ENCODE measurements around the gene ARPP21.

Gene ARPP21

GRCh38 chr3:35733341-35733740 is 94.0 kb downstream of the ARPP21 start:
- ChIA-PET CTCF (no interaction called here), POLR2A (no interaction called here)
- DNase-seq (ENCODE audit: low read depth, low spot score): no peak
- no peak overlapping the region for H3K4me3 ChIP-seq (ENCODE audit: low read depth, low read length)
- TF ChIP-seq, protein P1, sequence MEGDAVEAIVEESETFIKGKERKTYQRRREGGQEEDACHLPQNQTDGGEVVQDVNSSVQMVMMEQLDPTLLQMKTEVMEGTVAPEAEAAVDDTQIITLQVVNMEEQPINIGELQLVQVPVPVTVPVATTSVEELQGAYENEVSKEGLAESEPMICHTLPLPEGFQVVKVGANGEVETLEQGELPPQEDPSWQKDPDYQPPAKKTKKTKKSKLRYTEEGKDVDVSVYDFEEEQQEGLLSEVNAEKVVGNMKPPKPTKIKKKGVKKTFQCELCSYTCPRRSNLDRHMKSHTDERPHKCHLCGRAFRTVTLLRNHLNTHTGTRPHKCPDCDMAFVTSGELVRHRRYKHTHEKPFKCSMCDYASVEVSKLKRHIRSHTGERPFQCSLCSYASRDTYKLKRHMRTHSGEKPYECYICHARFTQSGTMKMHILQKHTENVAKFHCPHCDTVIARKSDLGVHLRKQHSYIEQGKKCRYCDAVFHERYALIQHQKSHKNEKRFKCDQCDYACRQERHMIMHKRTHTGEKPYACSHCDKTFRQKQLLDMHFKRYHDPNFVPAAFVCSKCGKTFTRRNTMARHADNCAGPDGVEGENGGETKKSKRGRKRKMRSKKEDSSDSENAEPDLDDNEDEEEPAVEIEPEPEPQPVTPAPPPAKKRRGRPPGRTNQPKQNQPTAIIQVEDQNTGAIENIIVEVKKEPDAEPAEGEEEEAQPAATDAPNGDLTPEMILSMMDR (IDR thresholded peaks at IDR 0.05; ENCODE audit: insufficient read depth, low read length, missing control alignments): no peak

- TF ChIP-seq, protein P1 (IDR thresholded peaks at IDR 0.05; ENCODE audit: insufficient read depth, low read length, missing control alignments): no peak
- DNase-seq (ENCODE audit: low read depth, low spot score): no peak
- H3K4me3 ChIP-seq (ENCODE audit: low read depth, low read length): no peak overlapping the region
- ChIA-PET POLR2A (no interaction called here), CTCF (no interaction called here)
Observed at GRCh38 chr3:35733864-35734263, 94.5 kb downstream of the ARPP21 start.

DNA sequence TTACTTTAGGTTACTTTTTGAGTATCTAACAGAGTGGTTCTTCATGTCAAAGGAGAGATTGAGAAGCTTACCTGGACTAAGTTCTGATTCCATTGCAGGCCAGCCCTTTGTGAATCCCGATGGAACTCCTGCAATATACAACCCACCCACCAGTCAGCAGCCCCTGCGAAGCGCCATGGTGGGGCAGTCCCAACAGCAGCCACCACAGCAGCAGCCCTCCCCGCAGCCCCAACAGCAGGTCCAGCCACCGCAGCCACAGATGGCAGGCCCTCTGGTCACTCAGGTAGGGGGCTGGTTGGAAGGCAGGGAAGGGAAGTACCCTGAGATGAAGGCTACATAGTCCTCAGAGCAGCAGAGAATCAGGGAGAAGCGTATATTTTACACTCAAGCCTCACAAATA is 97.8 kb downstream of the ARPP21 start:
- no peak for DNase-seq (ENCODE audit: low read depth, low spot score)
- POLR2A ChIA-PET: no interaction called here
- CTCF ChIA-PET: no interaction called here
- TF ChIP-seq, protein P1 (IDR thresholded peaks at IDR 0.05; ENCODE audit: insufficient read depth, low read length, missing control alignments): no peak
- no peak overlapping the region for H3K4me3 ChIP-seq (ENCODE audit: low read depth, low read length)

- CTCF ChIA-PET: no interaction called here
Observed at GRCh38 chr3:35737527-35737926, 98.2 kb downstream of the ARPP21 start.

DNA sequence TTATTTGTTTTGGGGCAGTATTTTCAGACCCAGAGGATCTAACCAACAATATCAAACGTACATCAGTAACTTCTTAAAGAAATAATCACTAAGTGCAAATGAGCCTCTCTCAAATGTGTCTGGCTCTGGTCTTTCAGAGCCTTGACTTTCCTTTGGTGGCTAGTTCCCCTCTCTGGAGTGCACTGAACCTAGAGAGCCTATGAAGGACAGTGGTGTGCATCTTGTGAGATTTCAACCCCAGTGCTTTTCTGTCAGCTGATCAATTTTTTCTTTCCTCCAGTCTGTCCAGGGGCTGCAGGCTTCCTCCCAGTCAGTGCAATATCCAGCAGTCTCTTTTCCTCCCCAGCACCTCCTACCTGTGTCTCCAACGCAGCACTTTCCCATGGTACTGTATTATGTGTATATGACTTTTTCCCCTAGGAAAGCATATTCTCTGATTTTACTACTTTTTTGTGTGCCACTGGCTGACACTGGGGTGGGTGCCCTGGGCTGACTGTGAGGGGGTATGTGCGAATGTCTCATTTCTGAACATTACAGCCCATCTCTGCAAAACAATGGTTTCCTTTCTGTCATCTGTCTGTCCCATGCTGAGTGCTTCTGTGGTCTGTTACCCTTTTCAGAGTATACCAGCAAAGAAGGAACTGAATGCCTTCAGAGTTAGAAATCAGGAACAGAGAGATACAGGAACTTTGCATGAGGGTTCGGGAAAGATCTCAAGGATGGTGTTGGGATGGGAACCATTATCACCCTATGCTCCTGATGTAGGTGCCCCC is 98.8 kb downstream of the ARPP21 start:
- TF ChIP-seq, protein P1 (IDR thresholded peaks at IDR 0.05; ENCODE audit: insufficient read depth, low read length, missing control alignments): no peak
- no peak for DNase-seq (ENCODE audit: low read depth, low spot score)
- POLR2A ChIA-PET: no interaction called here
- no peak overlapping the region for H3K4me3 ChIP-seq (ENCODE audit: low read depth, low read length)
- CTCF ChIA-PET: no interaction called here

More at GRCh38 chr3:35737527-35737926, 98.2 kb downstream of the ARPP21 start:
- H3K4me3 ChIP-seq (ENCODE audit: low read depth, low read length): no peak overlapping the region
- POLR2A ChIA-PET: no interaction called here
- TF ChIP-seq, protein P1 (IDR thresholded peaks at IDR 0.05; ENCODE audit: insufficient read depth, low read length, missing control alignments): no peak
- DNase-seq (ENCODE audit: low read depth, low spot score): no peak

DNA sequence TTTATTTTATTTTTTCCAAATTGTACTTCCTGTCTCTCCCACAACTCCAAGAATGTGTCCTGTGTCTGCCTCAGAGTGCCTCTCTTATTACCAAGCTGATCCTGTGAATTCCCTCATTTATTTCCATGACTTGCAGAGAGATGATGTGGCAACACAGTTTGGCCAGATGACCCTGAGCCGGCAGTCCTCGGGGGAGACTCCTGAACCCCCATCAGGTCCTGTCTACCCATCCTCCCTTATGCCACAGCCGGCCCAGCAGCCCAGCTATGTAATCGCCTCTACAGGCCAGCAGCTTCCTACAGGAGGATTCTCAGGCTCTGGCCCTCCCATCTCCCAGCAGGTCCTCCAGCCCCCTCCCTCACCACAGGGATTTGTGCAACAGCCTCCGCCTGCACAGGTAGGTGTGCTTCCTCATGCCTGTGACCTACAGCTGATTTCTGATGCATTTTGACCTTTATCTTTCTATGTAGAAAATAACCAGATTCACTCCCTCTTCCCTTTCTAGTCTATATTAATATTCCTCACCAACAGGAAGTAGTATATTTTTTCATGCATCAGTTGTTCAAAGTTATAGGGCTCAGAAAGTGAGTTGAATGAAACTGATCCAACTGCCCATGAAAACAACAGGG is 100.0 kb downstream of the ARPP21 start:
- CTCF ChIA-PET: no interaction called here
- TF ChIP-seq, protein P1 (IDR thresholded peaks at IDR 0.05; ENCODE audit: insufficient read depth, low read length, missing control alignments): no peak
- no peak for DNase-seq (ENCODE audit: low read depth, low spot score)

More for the DNA sequence above, 100.0 kb downstream of the ARPP21 start:
- H3K4me3 ChIP-seq (ENCODE audit: low read depth, low read length): no peak overlapping the region
- POLR2A ChIA-PET: no interaction called here
